ENCODE results near the gene ADAMTSL3.
"Not testable (repeated sequence)": the region's sequence is repeated elsewhere in the genome, so short reads cannot be mapped to it uniquely, and the experiment has no call there.

The ADAMTSL3 gene

GRCh38 chr15:83753872-83754493 is 100.1 kb downstream of the ADAMTSL3 start:
- Histone ChIP-seq H3K27me3 (ENCODE audit: low read depth, low read length) (peaks cover 30% of the 10 kb centered on the region), H3K4me2 (ENCODE audit: low read length) (no peak overlapping the region), H2AFZ (ENCODE audit: low read depth, low read length) (no peak overlapping the region), H3K36me3 (replicated peaks; ENCODE audit: low read depth, low read length) (no peaks in the 10 kb centered on the region), H3K9me3 (ENCODE audit: insufficient read depth, low read length) (0 out of 2 replicates have a peak, but pooled peaks cover 6% of the 10 kb centered on the region), H3K27ac (ENCODE audit: low read length) (no peak overlapping the region), H3K4me1 (ENCODE audit: low read length) (no peaks in the 10 kb centered on the region), H3K4me3 (ENCODE audit: low read length) (no peak overlapping the region), H3K9ac (ENCODE audit: low read length) (no peak overlapping the region), H3K79me2 (ENCODE audit: low read length) (no peaks in the 10 kb centered on the region), H4K20me1 (ENCODE audit: insufficient read depth, low read length) (no peaks in the 10 kb centered on the region)
- TF ChIP-seq EZH2phosphoT487 (IDR thresholded peaks at IDR 0.05; ENCODE audit: low read depth) (no peak), CTCF (IDR thresholded peaks at IDR 0.05; ENCODE audit: low read depth, low read length) (no peak)

- H3K36me3 ChIP-seq (replicated peaks; ENCODE audit: low read depth, low read length); H3K4me1 ChIP-seq (ENCODE audit: low read length); H3K9ac ChIP-seq (ENCODE audit: low read length); H3K27me3 ChIP-seq (ENCODE audit: low read depth, low read length); H3K9me3 ChIP-seq (ENCODE audit: insufficient read depth, low read length); H3K27ac ChIP-seq (ENCODE audit: low read length); H2AFZ ChIP-seq (ENCODE audit: low read depth, low read length); H3K4me3 ChIP-seq (ENCODE audit: low read length); H4K20me1 ChIP-seq (ENCODE audit: insufficient read depth, low read length); H3K79me2 ChIP-seq (ENCODE audit: low read length); H3K4me2 ChIP-seq (ENCODE audit: low read length): not testable (repeated sequence)
Measured at GRCh38 chr15:83757291-83757690, 103.4 kb downstream of the ADAMTSL3 start.

- TF ChIP-seq CTCF (IDR thresholded peaks at IDR 0.05; ENCODE audit: low read depth, low read length) (no peak), EZH2phosphoT487 (IDR thresholded peaks at IDR 0.05; ENCODE audit: low read depth) (no peak)
- Histone ChIP-seq H3K9ac (ENCODE audit: low read length) (no peak overlapping the region), H3K9me3 (ENCODE audit: insufficient read depth, low read length) (0 out of 2 replicates have a peak, but pooled peaks cover 6% of the 10 kb centered on the region), H4K20me1 (ENCODE audit: insufficient read depth, low read length) (no peaks in the 10 kb centered on the region), H3K4me1 (ENCODE audit: low read length) (no peaks in the 10 kb centered on the region), H3K36me3 (replicated peaks; ENCODE audit: low read depth, low read length) (no peaks in the 10 kb centered on the region), H2AFZ (ENCODE audit: low read depth, low read length) (no peak overlapping the region), H3K79me2 (ENCODE audit: low read length) (no peaks in the 10 kb centered on the region), H3K4me2 (ENCODE audit: low read length) (no peak overlapping the region), H3K27me3 (ENCODE audit: low read depth, low read length) (no peaks in the 10 kb centered on the region), H3K27ac (ENCODE audit: low read length) (no peak overlapping the region), H3K4me3 (ENCODE audit: low read length) (no peak overlapping the region)
Measured at GRCh38 chr15:83762367-83762766, 108.4 kb downstream of the ADAMTSL3 start.

GRCh38 chr15:83764201-83764838 is 110.4 kb downstream of the ADAMTSL3 start:
- no peak overlapping the region for H3K4me3 ChIP-seq (ENCODE audit: low read length)

More at GRCh38 chr15:83764201-83764838, 110.4 kb downstream of the ADAMTSL3 start:
- Histone ChIP-seq H3K27me3 (ENCODE audit: low read depth, low read length) (no peaks in the 10 kb centered on the region), H4K20me1 (ENCODE audit: insufficient read depth, low read length) (no peaks in the 10 kb centered on the region), H3K4me2 (ENCODE audit: low read length) (no peak overlapping the region), H3K36me3 (replicated peaks; ENCODE audit: low read depth, low read length) (no peaks in the 10 kb centered on the region), H3K9ac (ENCODE audit: low read length) (no peak overlapping the region), H3K4me1 (ENCODE audit: low read length) (no peaks in the 10 kb centered on the region), H2AFZ (ENCODE audit: low read depth, low read length) (no peak overlapping the region), H3K9me3 (ENCODE audit: insufficient read depth, low read length) (no peaks in the 10 kb centered on the region), H3K27ac (ENCODE audit: low read length) (no peak overlapping the region), H3K79me2 (ENCODE audit: low read length) (no peaks in the 10 kb centered on the region)
- TF ChIP-seq CTCF (IDR thresholded peaks at IDR 0.05; ENCODE audit: low read depth, low read length) (no peak), EZH2phosphoT487 (IDR thresholded peaks at IDR 0.05; ENCODE audit: low read depth) (no peak)
